LHCN-M2 (cell line): Measurements from ENCODE around the gene AMPD2. TPM values are rescaled to one million over a fixed set of nuclear protein-coding genes. Genes with fewer than 3 reads are reported as not detected.

ENCODE experiments used
- DNase-seq: peaks from one replicate; pipeline ENCODE4 v3.0.0-alpha.2; 2012; ENCODE audit warnings: low read depth
- total RNA-seq: library from RNA; depleted of rRNA; stranded (reverse); fragments of >200 nt; gene quantifications from 2 replicates; pipeline ENCODE4 v1.2.3, GENCODE V29; 2014

AMPD2 gene
- total RNA-seq, 1 experiment from 2014 or later = 44.0 TPM

DNA sequence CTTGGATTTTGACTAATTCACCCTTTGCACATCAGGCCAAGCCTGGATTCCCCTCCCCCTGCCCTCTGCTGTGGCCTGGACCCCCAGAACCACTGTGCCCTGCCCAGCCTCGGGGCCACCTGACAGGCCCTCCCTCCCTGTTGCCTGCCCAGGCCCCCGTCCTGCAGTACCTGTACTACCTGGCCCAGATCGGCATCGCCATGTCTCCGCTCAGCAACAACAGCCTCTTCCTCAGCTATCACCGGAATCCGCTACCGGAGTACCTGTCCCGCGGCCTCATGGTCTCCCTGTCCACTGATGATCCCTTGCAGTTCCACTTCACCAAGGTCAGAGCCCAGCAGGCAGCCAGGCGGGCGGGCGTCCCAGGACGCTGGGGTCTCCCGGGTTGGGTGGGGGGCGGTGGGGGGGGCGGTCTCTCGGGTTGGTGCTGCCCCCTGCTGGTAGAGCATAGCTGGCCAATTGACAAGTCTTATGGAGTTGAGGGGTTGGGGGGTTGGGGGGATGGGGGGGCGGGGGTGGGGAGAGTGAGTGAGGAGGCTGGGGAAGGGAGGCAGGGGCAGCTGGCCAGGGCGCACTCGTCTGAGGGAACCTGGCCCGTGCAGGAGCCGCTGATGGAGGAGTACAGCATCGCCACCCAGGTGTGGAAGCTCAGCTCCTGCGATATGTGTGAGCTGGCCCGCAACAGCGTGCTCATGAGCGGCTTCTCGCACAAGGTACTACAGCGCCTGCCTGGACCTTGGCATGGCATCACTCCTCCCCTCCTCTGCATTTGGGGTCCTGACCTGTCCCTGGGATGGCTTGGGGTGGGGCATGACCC, 10.7 kb downstream of the AMPD2 start:
- no peak for DNase-seq

DNA sequence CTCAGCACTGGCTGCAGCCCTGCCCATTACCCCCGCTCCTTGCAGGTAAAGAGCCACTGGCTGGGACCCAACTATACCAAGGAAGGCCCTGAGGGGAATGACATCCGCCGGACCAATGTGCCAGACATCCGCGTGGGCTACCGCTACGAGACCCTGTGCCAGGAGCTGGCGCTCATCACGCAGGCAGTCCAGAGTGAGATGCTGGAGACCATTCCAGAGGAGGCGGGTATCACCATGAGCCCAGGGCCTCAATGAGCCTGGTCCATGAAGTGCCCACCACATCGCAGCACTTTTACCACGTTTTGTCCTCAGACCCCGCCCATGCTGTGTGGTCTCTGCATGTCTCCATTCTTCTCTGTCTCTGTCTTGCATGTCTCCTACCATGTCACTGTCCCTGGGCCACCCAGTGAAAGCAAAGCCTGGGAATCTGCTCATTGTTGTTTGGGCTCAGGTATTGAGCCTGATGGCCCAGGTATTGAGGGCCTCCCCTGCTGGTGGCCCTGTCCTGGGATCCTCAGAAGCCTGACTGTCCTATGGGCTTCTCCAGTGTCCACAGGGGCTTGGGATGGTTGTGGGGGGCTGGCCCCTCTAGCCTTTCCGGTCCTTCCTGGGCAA, 11.4 kb downstream of the AMPD2 start:
- no peak for DNase-seq

DNA sequence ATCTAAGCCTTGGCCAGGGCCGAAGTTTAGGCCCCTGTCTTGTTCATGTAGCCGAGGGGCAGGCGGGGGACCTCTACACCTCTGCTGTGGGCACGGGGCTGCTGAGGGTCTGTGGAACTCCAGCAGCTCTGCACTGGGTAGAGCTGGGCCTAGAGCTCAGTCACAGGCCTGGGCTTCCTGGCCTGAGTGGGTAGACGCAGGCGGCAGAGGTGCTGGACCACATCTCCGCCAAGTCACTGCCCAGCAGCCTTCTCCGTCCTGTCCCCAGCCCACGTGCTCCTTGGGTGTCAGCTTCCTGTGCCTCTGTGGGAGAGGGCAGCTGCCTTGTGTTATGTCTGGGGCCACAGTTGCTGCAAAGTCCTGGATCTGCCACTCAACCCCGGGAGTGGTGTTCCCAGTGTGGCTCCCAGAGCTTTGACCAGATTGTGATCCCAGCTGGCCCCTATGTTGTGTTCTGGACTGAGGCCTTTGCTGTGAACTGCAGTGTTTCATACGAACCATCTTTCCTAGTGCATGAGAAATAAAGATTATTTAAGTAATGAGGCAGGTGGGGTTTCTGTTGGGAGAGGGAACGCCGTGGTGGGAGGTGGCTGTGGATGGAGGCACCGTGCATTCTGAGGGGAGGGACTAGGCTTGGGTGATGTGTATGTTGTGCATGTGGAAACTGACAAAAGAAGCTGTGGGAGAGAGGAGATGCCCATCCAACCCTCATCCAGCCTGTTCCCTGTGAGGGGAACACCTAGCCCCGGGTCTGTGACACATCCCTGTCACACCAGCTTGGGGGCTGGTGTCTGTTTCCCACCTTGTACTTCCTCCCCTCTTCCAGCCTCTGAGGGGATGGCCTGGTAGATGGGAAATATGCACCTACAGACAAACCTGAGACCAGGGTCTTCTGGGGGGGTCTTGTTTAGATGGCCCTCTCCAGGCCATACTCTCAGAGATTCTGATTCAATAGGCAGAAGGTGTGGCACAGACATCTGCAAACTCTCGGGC, 12.2 kb downstream of the AMPD2 start:
- no peak for DNase-seq

DNA sequence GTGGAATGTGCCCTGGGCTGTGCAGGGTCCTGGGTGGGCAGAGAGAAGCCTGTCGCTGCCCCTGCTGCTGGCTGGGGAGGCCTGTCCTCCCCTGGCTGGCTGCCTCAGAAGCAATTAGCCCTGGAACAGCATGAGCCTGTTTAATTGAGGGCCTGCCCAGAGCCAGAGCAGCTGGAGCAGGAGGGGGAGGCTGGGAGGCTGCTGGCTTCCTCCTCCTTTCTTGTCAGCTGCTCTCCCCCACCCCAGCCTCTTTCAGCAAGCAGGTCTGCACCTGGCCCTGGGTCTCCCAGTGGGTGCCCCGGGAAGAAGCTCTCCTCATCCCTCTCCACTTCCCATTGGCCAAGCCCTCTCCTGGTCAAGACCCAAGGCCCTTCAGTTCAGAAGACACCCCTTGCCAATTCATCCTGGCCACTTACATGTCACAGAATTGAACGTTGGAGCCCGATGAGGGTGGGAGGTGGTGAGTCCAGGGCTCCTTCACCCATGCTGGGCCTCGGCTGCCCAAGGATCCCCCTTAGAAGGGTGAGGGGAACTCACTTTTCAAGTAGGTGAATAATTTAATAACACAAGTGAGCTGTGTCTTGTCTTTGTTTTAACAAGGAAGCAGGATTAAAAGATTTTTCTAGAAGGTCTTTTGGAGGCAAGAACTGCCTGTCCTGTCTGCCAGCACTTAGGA, 13.2 kb downstream of the AMPD2 start:
- no peak for DNase-seq

DNA sequence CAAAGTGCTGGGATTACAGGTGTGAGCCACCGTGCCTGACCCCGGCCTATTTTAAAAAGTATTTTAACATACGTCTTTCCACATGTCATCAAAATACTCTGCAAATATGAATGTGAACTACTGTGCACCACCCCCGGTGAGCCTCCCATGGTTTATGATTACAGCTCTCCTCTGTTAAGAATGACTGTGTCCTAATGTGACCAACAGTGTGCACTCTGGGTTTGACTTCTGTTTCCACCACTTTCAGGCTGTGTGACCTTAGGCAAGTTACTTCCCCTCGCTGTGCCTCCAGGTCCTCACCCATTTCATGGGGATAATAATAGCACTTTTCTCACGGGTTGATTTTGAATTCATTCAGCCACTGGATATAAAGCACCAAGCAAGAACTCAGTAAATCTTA, 14.7 kb downstream of the AMPD2 start:
- no peak for DNase-seq

DNA sequence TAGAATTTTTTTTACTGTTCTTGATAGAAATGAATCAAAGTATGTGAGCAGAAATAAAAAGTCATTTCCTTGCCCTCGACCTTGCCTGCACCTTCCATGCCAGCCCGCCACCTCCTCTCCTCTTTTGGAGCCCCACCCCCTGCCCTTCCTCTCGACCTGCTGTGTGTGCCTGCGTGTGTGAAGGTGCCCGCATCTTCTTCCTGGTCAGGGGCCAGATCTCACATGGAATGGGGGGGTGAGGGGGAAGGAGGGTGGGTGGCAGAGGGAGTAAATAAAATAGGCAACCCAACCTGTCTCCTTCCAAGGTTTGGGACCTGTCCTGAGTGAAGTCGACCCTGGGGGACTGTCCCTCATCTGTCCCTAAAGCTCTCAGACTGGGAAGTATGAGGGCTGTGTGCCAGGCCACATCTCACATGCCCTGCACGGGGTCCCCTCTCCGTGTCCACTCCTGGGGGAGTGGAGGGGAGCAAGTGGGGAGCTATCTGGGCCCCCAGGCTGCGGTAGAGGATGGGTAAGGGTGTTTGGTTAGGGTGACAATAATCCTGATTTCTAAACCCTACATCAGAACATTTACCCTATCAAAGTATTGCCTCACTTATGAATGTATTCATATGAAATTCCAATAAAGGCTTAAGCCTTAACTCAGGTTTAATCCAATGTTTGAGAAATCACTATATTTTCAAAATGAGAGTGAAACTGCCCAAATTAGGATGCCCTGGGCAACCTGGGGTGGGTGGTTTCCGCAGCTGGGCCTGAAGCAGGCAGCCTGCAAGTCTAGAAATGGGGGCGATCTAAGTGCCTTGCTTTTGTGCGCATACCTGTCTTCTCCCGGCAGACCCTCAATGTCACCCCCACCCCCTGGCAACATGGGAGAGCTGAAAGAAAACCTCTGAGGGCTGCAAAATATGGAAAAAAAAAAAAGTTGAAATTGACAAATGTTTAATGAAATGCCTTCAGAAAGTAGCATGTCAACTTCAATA, 15.4 kb downstream of the AMPD2 start:
- no peak for DNase-seq

DNA sequence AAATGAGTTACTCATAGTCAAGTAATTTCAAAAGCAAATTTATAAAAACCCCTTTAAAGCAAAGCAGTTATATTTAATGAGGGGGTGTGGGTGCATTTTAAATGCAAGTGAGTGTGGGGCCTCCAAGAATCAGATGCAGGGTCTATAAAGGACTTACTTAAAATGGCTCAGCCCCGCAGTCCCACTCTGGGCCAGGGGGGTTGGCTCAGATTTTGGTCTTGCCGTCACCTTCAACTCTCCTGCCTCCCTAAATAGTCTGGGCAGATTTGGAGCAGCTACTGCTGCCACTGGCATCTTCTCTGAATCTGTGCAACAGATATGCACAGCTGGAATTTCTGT, 16.2 kb downstream of the AMPD2 start:
- DNase-seq = no peak

DNA sequence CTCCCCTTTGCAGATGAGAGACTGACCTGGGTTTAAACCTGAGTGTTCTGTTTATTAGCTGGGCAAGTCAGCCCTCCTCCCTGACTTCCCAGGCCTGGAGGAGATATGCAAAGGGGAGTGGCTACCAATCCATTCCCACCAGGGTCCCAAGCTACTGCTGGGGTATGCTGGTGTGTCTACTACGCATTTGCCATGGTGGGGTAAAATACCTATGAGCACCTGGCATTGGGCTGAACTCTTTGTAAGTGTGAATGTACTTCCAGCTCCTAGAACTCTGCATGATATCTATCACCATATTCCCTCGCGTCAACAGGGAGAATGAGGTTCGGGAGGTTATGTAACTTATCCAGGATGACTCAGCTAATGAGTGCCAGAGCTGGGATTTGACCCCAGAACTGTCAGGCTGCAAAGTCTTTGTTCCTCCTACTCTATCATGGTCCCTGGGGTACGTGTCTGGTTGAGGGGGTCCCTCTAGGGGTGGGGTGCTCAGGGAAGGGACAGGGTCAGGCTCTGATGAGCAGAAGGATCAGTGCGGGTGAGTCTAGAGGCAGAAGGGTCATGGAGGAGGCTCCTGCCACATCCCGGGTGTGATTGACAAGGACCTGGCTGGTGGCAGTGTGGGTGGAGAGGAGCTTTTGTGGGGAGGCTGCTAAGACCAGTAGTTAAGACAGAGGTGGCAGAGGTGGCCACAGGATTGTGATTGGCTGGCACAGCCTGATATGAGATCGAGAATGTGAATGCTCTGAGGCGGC, 16.7 kb downstream of the AMPD2 start:
- DNase-seq = peak; percentile 49

DNA sequence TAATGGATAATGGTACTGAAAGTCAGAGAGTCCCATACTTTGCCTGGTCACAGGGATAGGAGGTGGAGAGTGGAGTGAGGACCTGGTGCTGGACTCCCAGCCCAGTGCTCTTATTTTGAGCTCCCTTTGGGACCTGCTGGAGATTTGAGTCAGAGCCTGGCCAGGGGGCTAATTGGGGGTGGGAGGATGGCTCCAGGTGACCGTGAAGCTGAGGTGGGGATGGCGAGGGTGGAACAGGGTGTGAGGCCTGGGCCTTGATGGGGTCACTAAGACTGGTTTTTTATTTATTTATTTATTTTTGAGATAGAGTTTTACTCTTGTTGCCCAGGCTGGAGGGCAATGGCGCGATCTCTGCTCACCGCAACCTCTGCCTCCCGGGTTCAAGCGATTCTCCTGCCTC, 17.8 kb downstream of the AMPD2 start:
- no peak for DNase-seq

DNA sequence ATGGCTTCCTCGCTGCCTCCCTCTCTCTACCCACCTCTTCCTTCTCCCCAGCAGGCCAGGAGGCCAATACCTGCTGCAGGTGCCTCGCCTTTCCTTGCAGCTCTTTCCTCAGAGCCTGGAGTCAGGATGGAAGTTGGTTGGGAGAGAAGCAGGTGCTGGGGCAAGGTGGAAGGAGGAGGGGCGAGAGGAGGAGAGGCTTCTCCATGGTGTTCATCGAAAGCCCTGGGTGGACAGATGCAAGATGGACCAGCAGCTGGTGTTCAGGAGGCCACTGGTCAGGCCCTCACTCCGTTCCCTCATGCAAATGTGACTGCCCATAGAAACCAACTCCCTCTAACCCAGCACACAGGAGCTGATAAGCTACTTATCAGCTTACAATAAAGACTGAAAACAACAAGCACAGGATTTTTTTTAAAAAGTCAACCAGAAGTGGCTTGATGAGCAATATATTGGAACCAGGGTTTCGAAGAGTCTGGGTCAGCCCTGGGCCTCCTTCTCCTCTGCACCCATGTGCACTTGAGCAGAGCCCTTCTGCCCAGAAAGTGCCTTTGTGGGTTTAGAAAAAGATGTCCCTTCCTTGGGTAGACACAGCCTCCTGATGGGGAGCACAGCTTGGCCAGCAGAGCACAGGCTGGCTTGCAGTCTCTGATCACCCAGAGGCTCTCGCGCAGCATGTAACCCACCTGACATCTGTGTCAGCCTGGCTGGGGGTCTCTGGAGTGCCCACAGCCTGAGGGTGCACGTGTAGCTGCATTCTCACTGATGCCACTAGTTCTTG, 19.6 kb downstream of the AMPD2 start:
- no peak for DNase-seq

DNA sequence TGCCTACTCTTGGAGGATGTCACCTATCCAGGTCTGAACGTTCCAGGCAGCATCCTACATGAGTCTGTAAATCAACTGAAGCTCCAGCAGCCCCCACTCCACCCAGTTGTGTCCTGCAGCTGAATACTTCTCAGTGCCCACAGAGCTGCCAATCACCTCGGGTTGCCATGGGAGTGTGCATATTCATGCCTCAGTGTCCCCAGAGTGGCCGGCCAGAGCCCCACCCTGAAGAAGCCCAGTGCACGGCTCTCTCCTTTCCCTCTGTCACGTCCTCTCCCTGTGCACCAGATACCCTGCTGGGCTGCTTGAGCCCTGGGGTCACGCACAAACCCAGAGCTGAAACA, 20.2 kb downstream of the AMPD2 start:
- no peak for DNase-seq

DNA sequence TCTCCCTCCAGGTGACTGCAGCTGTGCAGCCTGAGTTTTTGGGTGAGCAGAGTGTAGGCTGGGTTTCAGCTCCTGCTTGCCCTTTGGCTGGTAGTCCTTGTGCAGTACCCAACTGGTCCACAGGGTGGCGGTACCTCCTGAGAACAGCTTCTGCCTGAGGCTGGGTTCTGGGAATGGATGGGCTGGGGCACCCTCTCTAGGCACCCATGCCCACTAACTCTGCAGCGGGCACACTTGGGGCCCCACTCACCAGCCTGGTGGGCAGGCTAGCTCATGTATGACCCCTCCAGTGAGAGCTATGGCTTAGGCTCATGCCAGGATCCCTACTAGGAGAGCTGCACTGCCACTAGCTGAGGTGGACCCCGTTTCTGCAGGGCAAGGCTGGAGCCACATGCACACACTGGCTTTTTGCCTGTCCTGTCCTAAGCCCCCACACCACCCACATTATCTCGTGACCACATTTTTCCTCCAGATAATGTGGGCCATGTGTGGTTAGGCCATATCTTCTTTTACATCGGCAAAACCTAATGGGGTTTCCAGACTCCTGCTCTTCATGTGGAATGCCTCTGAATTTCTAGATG, 20.7 kb downstream of the AMPD2 start:
- DNase-seq = peak; percentile 49

DNA sequence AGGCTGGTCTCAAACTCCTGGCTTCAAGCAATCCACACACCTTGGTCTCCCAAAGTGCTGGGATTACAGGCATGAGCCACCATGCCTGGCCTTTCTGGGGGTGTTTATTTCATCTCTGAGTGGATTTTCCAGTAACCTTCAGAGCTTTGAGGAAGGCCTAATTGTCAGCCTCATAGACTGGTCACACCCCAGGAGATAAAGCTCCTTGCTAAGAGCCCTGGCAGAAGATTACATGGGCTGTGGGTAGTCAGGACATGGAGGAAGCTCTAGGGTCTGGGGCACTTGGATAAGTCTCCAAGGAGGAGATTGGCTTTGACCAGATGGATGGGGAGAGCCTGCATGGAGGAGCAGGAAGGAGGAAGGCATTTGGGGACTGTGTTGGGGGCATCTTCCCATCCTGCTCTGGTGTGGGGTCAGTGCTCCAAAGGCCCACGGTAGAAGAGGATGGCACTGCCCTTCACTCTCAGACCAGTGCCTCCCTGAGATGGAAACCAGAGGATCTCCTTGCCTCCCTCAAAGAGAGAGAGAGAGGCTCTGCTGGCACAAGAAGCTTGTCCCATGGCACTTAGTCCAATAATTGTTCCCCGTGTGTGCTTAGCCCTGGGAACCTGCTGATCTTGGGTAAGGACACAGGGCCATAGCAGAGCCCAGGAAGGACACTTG, 21.6 kb downstream of the AMPD2 start:
- no peak for DNase-seq

DNA sequence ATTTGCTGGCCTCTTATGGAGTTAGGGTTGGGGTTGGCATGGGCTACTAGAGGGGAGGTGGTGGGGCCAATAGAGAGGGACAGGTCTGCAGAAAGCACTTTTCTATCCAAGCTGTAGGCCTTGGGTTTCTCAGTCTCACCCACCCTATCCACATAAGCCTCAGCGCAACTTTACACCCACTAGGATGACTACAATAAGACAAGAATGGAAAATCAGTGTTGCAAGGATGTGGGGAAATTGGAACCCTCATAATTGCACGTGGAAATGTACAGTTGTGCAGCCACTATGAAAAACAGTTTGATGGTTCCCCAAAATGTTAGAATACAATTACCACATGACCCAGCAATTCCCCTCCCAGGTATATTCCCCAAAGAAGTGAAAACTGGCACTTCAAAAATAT, 22.2 kb downstream of the AMPD2 start:
- no peak for DNase-seq

DNA sequence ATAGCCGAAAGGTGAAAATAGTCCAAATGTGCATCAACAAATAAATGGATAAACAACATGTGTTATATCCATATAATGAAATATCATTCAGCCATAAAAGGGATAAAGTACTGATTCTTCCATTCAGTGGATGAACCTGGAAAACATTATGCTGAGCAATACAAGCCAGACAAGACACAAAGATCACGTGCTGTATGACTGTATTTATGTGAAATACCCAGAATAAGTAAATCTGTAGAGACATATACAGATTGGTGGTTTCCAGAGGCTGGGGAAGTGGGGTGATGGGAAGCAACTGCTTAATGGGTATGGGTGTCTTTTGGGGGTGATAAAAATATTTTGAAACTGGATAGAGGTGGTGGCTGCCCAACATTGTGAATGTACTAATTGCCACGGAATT, 23.0 kb downstream of the AMPD2 start:
- DNase-seq = no peak

DNA sequence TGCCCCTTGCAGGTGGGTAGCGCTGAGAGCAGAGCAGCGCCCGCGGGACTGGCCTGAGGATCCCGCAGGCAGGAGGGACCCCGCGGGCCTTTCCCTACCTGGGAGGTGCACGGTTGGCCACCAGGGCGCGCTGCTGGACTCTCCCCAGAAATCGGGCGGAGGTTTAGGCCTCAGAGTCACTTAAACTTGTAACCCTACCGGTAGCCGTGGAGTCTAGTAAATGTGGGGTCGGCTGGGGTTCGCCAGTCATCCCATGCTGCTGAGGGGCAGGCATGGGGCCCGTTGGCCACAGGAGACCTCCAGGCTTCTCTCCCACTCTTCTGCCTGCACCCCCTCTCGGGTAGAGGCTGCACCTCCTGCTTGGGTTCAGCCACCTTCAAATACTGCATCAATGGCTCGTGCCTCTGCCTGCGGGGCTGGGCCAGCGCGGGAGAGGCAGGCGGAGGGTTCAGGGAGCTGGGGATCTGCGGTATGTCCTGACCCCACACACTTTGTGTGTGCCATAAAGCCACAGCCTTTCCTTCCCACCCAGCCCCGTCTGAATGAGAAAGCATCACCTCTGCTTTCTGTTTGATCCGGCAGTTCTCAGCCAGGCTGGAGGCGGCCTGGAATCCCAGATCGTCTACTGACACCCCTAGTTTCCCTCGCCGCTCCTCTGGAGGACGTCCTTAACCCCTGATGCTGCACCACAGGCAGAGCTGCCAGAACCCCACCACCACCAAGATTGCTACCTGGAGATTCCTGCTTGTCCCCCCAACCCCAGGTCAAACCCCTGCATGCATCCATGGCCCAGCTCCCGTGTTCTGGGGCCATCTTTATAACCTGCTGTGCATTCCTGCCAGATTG, 24.0 kb downstream of the AMPD2 start:
- DNase-seq = peak; percentile 55

DNA sequence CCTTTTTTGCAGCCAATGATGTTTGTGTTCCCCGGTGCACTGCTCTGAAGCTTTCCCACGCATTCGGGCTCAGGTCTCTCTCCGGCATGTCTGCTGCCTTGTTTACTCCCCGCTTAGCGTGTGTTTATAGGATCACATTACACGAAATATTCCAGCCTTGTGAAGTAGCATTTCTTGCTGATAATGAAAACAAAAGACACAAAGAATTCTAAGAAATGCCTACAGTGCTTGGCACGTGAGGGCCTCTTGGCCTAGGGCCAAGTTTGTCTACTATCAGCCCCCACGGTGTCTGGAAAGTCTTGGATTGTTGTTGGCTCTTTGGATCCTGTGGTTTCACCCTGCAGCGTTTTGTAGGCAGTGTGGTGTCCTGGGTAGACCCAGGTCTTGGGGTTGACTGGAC, 25.0 kb downstream of the AMPD2 start:
- DNase-seq = no peak
